GM18870 (cell line): ENCODE data around the gene ESPNL.

Source experiments
- ATAC-seq: cut with Tn5 transposase; IDR thresholded peaks from one replicate; pipeline ENCODE4 v1.9.1; 2021; ENCODE audit warnings: moderate library complexity; ENCODE audit not compliant: unreplicated experiment

ESPNL gene

DNA sequence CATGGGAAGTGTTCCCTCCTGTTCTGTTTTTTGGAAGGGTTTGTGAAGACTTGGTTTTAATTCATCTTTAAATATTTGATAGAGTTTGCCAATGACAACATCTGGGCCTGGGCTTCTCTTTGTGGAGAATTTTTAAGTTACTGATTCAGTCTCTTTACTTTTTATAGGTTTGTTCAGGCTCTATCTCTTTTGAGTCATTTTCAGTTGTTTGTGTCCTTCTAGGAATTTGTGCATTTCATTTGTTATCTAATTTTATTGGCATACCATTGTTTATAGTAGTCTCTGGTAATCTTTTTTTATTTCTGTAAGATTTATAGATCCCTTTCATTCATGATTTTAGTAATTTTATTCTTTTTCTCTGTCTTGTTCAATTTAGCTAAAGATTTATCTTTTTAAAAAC lies 24.7 kb upstream of the ESPNL start:
- no peak for ATAC-seq

DNA sequence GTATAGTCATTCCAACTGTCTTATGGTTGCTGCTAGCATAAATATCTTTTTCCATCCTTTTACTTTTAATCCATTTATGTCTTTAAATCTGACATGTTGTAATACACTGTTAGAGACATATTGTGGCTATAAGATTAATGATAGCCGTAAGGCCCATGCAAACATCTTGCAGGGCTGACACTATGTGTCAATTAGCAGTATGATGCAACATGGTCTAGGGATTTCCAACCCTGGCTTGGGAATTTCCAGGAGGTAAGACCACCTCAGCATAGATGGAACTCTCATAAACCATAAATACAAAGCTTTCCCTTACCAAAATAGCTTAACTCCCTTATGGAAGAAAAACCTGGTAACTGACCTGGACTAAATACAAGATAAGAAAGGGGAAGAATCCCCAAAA lies 22.8 kb upstream of the ESPNL start:
- no peak for ATAC-seq

DNA sequence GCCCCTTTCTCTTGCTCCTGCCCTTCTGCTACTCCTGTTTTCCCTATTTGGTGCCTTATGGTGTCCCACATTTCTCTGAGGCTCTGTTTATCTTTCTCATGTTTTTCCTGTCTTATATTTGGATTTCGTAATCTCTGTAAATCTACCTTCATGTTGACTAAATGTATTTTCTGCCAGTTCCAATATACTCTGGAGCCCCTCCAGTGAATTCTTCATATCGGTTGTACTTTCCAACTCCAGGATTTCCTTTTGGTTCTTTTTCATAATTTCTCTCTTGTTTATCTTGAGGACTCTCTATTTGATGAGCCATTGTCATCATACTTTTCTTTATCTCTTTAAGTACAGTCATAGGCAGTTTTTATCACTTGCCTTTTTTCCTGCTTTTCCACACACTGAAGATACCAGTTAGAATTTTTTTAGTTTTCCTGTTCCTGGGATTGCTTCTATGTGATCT lies 20.2 kb upstream of the ESPNL start:
- ATAC-seq = no peak

DNA sequence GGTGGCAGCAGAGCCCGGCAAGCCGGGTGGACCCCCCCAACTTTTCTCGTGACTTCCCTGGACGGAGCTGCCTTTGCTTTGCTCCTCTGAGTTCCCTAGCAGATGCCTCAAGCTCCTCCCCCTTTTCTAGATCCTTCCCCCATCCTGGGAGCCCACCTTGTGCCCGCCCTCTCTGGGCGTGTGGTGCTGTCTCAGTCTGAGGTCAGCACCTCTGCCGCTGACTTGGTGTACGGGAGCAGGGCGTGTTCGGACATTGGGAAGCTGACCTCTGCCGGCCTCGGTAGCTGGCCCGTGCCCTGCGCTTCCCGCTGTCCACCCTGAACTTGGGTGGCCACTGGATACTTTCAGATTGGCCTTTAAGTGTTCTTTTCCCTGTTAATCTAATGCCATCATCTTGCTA lies 19.6 kb upstream of the ESPNL start:
- ATAC-seq = no peak

DNA sequence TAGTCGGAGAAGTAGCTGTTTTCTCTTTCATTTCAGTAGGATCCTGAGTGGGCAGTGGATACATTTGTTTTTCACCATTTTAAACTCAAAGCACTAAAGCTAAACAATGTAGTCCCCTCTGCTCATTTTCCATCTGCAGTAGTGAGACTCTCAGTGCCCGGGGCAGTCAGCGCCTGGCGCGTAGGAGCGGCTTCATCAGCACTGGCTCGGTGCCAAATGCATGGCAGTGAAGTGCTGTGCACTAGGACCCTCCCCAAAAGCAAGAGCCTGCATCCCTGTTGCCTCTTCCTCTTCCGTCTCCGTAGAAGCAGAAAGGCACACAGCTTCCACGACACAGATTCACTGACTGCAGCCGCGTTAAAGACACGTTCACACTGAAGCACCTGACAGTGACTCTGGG lies 19.0 kb upstream of the ESPNL start:
- ATAC-seq = no peak

DNA sequence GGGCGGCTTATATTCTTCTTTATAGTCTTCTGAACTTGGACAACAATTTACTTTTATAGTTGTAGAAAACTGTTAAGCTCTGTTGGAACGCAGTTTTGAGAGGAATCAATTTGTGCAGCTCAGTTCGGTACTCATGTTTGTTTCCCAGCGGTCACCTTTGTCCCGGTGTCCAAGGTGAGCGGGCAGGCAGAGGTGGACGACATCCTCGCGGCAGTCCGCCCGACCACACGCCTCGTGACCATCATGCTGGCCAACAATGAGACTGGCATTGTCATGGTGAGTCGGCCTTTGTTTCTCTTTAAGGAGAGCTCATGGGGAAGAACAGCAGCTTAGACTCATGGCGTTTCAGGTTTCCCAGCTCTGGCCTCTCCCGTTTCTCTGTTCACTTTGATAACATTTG lies 18.6 kb upstream of the ESPNL start:
- no peak for ATAC-seq

DNA sequence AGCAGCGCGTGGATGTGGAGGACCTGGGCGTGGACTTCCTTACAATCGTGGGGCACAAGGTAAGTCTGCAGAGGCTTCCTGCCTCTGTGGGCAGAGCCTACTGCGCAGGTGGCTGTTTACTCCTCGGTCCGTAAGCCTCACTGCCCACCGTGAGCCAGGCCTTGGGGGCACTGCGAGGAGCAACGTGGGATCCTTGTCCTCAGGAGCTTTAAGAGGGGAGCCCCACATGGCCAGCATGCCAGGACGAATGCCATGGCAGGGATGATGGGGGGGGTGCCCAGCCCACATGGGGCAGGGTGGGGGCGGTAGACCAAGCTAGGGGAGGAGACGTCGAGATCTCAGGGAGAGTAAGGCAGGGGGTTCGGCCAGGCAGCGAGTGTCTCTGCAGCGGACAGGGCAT lies 18.0 kb upstream of the ESPNL start:
- no peak for ATAC-seq

DNA sequence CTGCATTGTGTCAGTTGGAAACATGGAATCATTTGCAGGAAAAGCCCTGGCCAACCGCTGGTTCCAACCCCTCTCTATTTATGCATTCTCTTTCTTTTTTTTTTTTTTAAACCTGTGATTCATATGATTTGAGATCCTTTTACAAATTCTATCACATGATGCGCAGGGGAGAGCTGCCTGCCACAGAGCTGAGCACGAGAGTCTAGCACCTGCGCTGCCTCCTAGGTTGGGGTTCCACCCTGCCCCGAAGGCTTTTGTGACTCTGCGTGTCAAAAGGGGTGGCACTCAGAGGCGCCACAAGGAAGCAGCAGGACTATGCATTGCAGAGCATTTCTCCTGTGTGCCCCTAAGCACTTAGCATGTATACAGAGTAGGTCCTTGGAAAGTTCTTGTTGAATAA lies 17.3 kb upstream of the ESPNL start:
- ATAC-seq = no peak

DNA sequence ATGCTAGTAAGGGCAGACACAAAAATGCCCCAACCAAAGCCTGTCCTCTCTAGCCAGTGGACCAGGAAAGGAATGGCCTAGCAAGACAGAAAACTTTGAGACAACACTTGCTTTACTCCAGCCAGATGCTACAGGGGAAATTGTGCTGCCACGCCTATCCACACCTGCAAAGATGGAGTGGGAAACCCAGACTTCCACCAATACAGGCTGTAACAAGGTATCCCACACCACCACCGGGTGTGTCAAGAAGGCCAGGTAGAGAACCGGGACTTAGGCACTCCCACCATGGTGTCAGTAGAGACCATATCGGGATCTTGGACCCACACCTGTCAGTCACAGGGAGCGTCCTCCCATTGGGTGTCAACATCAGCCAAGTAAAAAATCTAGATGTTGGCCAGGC lies 16.2 kb upstream of the ESPNL start:
- ATAC-seq = no peak

DNA sequence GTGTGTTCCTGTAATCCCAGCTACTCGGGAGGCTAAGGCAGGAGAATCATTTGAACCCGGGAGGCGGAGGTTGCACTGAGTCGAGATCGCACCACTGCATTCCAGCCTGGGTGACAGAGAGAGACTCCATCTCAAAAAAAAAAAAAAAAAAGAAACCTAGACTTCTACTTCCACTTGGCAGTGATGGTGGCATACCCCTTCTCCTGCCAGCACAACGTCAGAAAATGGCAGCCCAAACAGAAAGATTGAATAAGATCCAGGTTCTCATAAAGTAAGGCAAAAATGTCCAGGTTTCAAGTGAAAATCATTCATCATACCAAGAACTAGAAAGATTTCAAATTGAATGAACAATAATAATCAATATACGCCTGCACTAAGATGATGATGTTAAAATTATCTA lies 15.4 kb upstream of the ESPNL start:
- no peak for ATAC-seq

DNA sequence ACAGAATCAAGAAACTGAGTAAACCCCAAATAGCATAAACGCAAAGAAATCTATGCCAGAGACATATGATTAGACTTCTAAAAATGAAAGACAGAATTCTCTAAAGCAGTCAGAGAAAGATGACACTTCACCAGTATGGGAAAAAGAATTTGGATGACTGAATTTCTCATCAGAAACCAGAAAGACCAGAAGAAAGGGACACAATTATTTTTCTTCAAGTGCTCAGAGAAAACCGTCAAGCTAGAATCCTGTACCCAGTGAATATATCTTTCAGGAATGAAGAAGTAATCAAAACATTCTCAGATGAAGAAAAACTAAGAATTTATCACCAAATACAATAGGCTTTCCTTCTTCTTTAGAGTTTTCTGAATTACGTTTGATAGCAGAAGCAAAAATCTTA lies 14.2 kb upstream of the ESPNL start:
- no peak for ATAC-seq

DNA sequence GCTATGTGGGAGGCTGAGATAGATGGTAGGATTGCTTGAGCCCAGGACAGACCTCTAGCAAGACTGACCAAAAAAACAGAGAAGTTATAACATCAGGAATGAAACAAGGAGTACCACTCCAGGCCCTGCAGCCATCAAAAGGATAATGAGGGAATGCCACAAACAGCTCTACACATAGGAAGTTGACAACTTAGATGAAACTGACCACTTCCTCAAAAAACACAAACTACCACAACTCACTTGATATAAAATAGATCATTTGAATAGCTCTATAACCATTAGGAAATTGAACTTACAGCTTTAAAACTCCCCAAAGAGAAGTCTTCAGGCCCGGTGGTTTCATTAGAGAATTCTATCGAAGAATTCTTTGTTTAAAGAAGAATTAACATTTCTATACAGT lies 12.9 kb upstream of the ESPNL start:
- ATAC-seq = no peak

DNA sequence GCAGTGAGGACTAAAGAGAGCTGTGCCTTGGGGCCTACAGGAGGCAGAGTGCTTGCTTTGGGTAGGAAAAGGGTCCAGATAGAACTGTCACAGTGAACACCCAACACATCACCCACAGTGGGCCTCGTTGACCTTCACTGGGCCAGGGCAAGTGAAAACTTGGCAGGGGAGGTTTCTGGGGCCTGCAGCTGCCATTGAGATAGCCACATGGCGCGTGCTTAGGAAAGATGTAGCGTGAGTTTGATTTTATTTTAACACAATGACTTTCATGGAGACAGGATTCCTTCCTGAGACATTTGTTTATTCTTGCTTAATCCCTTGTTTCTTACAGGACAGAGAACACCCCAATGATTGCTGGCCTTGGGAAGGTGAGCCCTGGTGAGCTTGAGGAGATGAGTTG lies 9.3 kb upstream of the ESPNL start:
- no peak for ATAC-seq

DNA sequence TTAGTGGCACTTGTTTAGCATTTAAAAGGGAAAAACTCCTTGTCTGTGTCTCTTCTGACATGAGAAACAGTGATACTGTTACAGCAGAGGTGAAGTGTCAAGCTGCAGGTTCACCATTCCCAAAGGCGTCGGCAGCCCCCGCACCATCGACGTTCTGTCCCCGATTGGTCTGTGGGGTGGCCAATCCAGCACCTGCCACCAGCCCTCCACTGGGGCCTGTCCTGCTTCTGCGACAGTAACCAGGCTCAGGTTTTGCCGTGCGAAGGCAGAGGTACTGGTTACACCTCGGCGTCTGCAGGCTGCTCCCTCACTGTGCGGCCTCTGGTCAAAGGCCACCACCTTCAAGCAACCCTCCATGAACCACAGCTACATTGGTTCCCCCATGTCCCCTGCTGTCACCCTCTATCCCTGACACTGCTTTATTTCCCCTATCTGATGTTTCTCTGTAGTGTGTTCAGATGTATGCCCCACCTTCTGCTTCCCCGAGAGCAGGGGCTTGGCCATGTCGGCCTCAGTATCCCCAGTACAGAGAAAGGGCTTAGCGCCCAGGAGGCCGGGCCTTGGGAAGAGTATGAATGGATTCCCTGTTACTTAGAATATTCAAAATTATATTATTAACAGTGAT lies 8.6 kb upstream of the ESPNL start:
- no peak for ATAC-seq

DNA sequence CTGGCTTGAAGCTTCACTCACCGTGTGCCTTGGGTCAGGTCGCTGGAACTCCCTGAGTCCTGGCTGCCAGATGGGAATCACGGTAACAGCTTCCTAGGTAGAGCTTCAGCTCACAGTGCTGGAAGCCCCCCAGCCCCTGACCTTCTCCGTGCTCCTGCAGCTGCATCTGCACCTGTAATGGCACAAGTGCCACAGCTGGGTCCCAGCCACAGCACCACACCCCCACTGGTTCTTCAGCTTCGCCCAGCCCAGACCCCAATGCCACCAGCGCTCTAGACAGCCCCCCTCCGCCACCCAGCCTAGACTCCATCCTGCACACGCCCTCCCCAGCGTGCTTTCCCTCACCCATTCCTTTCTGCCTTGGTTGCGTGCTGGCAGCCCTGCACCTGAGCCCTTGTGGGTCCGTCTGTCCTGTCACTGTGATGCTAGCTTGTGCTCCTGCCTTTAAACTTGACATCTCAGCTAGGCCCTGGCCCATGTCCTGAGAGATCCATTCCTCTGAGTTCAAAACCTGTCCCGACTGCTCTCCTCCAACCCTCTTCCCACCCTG lies 7.6 kb upstream of the ESPNL start:
- no peak for ATAC-seq

DNA sequence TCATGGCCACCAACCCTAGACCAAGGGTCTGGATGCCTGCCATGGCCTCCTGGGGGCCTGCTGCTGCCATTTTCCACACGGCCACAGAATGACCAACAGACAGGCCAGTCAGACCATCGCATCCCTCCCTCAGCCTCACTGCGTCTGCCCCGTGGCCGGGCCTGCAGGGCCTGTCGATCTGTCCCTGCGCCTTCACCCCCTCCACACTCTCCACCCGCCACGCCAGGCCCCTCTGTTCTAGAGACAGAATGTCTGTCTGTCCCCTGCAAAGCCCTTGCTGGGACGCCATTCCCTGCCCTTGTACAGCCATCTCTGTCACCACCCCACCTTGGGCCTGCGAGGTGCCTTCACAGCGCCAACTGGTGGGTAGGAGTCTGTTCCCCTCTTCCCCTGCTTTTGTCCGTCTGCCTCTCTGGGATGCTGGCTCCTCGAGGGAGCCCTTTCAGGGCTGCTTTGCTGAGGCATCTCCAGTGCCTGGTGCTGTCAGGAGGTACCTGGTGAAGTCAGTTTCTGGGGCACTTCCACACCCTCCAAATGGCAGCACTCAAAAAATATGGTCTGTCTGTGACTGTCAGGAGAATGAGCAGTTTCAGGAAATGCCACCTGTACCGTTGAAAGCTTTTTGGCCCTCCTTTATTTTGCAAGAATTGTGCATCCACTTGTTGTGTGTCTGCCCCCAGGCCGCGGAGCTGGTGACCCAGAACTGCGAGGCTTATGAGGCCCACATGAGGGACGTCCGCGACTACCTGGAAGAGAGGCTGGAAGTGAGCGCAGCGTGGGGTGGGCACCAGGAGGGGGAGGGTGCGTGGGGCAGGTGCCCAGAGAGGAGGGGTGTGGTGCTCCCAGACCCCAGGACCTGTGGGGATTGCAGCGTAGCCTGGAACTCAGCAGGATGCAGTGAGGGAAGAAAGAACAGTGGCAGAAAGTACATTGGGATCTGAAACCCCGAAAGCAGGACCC lies 6.7 kb upstream of the ESPNL start:
- no peak for ATAC-seq

DNA sequence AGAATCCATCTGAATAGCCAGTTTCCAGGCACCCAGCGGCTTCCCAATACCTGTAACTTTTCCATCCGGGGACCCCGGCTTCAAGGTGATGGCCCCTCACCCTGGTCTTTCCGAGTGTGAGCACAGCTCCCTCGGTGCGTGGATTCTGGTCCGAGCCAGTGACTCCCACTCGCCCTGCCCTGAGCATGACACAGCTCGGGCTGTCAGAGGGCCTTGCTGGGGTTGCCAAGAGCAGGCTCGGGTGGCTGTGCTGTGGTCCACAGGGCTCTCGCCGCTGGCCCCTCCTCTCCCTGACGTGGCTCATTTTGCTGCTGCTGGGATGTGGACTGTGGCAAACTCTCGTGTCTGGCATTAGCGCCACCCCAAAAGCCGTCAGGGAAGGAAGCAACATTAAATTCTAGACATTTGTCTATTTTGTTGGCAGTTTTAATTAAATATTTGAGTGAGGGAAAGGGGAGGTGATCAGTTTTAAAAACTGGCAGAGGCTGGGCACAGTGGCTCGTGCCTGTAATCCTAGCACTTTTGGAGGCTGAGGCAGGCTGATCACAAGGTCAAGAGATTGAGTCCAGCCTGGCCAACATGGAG lies 5.6 kb upstream of the ESPNL start:
- ATAC-seq = no peak

DNA sequence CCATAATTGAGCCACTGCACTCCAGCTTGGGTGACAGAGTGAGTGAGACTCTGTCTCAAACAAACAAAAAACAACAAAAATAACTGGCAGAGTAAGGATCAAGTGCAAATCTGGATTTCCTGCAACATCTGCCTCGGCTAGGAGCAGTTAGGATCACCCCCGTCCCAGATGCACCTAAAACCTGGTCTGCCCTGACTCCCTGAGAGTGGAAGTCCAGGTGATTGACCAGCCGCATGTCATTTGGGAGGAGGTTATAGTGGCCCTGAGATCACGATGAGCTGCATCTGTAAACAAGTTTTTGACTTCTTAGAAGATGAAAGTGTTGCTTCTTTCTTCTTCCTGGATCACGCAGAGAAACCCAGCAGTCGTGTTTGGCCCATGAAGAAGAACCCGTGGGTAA lies 5.0 kb upstream of the ESPNL start:
- ATAC-seq = no peak

DNA sequence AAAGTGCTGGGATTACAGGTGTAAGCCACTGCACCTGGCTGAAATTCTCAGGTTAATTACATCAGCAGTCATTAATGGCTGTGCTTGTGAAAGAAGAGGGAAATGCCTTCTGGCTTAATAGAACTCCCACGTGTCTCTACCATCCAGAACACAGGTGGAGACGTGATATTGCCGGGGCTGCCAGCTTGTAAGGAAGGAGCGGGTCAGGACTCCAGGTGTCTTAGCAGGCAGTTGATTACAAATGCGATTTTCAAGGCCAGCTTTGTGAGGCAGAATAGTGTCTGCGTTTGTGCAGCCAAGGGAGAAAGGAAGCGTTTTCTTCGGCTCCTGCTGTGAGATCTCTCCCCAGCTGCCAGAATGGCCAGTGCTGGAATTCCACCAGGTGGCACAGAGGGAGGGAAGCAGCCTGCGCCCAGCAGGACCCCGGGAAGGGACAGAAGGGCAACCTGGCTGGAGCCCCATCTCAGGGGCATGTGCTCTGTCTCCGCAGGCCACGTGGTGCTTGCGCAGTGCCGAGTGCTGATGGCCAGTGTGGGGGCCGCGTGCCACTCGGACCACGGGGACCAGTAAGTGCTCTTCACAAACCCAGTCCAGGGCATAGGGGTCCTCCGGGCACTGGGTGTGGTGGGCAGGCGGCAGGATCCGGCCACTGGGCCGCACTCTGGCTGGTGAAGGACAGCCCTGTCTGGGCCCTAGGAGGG lies 3.7 kb upstream of the ESPNL start:
- no peak for ATAC-seq

DNA sequence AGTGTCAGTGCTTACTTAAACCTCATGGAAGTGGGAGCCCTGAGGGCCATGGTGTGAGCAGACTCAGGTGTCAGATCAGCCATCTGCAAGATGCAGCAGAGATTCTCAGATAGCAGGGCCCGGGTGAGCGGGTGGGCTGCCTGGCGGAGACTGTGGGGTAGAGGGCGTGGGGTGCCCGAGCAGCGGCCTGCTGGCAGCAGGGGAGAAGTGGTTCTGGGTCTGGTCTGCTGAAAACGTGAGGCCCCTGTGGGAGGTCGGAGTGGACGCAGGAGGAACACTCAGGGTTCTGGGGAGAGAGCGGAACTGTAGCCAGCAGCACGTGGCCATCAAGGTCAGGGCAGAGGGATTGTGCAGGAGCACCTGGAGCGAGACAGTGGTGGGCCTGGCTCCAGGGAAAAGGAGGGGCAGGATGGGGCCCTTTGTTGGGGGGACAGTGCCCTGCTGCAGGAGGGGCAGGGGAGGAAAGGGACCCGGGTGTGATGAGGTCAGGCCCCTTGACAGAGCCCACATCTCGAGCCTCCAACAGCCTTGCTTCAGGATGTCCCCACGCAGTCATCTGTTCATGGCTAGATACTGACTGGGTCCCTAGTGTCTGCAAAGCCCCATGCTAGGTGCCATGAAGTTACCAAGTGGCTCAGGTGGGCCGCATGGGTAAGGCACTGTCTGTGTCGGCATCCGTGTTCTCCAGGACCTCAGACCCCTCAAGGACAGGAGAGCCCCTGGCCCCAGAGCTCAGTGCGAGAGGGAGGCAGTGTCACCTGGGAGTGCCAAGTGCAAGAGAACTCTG lies 2.7 kb upstream of the ESPNL start:
- no peak for ATAC-seq
